Bronchial epithelial cell (primary cell): Measurements from ENCODE around the gene UTF1. TPM values are rescaled to one million over a fixed set of nuclear protein-coding genes. Genes with fewer than 3 reads are reported as not detected.

Source experiments
- DNase-seq: peaks from one replicate; pipeline ENCODE4 v3.0.0-alpha.2; 2010; ENCODE audit warnings: low read depth
- FAIRE-seq: peaks from 2 replicates; lab custom pipeline; 2011; peaks lifted over from hg19 to GRCh38; lab: Jason Lieb, UNC
- H3K27me3 ChIP-seq: 2 replicates; pipeline ENCODE4 v1.5.1; 2011; ENCODE audit warnings: low read length; ENCODE audit not compliant: control insufficient read depth, insufficient read depth
- H3K36me3 ChIP-seq: 2 replicates; pipeline ENCODE4 v1.5.1; 2011; ENCODE audit warnings: low read length; ENCODE audit not compliant: control insufficient read depth, insufficient read depth
- H3K4me3 ChIP-seq: 2 replicates; pipeline ENCODE4 v1.5.1; 2011; ENCODE audit warnings: mild to moderate bottlenecking, low read depth, low read length, control low read depth
- total RNA-seq: library from RNA; depleted of rRNA; stranded (reverse); fragments of >200 nt; gene quantifications from 2 replicates; pipeline ENCODE4 v1.2.1, GENCODE V29; 2014
- TF ChIP-seq, protein P1 (sequence below): IDR thresholded peaks from 2 replicates; pipeline ENCODE4 v1.5.1; 2011; ENCODE audit warnings: mild to moderate bottlenecking, moderate library complexity, low read length, control low read depth, inconsistent platforms; ENCODE audit not compliant: insufficient read depth, severe bottlenecking

The UTF1 gene
- total RNA-seq, 1 donor from 2014 or later, result not detected

DNA sequence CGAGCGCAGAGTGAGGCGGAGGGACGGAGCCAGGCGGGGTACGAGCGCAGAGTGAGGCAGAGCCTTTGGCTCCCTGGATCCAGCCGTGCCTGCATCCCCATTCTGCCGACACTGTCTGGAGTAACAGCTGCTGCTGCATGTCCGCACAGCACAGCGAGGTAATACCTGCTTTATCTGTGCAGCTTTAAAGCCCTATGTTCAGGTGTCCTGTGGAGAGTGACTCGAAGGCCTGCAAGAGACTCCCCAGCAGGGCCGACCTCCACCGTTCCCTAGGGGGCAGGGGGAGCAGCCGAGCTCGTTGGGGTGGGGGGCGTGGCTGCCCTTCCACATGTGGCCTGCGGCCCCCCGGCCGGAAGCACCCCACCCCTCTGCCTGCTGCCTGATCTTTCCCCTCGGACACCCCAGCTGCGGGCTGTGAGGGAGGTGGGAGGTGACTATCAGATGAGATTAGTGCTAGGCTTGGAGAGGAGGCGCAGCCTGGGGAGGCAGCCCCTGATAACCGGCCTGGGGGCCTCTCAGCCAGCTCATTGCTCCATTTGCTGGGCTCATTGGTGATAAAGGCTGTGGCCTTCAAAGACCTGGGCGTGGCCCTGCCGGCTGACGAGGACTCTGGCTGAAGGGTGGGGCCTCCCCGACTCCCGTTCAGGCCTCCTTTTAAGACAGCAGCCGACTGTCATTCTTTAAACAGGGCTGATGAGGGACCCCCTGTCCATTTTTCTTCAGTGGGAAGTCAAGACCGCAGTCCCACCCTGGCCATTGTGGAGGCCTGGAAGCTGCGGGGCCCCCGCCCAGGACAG, 15.6 kb downstream of the UTF1 start:
- TF ChIP-seq, protein P1, sequence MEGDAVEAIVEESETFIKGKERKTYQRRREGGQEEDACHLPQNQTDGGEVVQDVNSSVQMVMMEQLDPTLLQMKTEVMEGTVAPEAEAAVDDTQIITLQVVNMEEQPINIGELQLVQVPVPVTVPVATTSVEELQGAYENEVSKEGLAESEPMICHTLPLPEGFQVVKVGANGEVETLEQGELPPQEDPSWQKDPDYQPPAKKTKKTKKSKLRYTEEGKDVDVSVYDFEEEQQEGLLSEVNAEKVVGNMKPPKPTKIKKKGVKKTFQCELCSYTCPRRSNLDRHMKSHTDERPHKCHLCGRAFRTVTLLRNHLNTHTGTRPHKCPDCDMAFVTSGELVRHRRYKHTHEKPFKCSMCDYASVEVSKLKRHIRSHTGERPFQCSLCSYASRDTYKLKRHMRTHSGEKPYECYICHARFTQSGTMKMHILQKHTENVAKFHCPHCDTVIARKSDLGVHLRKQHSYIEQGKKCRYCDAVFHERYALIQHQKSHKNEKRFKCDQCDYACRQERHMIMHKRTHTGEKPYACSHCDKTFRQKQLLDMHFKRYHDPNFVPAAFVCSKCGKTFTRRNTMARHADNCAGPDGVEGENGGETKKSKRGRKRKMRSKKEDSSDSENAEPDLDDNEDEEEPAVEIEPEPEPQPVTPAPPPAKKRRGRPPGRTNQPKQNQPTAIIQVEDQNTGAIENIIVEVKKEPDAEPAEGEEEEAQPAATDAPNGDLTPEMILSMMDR, result no peak
- Histone ChIP-seq H3K36me3 (no peaks in the 10 kb centered on the region), H3K27me3 (peaks cover 15% of the 10 kb centered on the region), H3K4me3 (no peak overlapping the region)
- DNase-seq (no peak), FAIRE-seq (no peak)

DNA sequence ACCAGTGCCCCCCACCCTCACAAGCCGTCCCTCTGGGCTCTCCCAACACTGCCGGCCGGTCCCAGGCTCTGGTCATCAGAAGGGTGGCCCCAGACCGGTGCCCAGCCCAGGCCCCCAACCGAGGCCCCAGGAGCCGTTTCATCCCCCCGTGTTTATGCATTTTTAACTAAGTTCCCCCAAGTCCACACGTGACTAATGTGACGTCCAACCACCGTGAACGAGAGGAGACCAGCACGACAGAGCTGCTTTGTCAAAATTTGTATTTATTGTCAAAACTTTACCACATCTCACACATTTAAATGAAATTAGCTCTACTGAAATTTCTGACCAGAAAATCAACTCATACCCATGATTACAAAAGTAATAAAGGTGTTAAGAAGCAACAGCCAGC, 16.2 kb downstream of the UTF1 start:
- no peaks in the 10 kb centered on the region for H3K36me3 ChIP-seq
- no peak for FAIRE-seq
- no peak for DNase-seq
- TF ChIP-seq, protein P1, result no peak
- peaks cover 9% of the 10 kb centered on the region for H3K27me3 ChIP-seq
- no peak overlapping the region for H3K4me3 ChIP-seq

DNA sequence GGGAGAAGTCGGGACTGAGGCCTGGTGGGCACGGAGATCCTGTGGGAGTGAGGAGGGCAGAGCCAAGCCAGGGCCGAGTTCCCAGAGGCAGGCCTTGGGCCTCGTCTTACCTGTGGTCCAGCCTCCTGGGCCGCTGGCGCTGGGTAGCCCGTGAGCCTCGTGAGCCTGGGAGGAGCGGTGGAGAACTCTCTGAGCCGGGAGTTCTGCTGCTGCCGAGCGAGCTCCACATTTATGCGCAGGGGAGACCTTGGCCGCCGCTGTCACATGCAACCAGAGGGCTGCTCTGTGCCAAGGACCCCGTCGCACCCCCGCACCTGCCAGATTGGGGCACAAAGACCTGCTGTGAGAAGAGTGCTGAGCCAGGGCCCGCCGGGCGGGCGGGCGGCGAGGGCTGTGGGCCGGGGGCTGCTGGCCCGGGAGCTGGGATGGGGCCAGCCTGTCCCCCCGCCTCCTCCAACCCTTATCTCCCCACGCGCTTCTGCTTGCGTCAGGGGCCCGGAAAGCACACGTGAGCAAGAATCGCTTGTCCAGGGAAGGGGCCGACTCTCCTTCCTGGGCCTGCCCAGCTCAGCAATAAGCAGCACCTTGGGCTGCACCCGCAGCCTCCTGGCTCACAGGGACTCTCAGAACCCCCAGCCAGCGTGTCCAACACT, 17.8 kb downstream of the UTF1 start:
- DNase-seq (no peak), FAIRE-seq (no peak)
- Histone ChIP-seq H3K27me3 (peaks cover 4% of the 10 kb centered on the region), H3K36me3 (no peaks in the 10 kb centered on the region), H3K4me3 (no peak overlapping the region)
- TF ChIP-seq, protein P1, result no peak

DNA sequence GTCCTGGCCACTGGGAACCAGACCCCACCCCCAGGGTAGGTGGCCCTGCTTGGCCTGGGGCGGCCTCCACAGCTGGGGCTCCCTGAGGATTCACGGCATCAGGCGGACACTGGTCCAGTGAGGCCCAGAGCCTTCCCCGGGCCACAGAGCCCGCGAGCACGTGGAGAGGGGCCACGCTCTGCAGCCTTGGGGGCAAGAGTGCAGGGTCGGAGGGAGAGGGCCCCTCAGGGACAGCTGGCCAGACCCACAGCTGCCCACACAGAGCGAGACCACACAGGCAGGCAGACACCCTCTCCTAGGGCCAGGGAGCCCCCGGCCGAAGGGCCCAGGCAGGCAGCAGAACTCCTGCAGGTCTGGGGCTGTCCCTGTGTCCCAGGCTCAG, 18.3 kb downstream of the UTF1 start:
- no peaks in the 10 kb centered on the region for H3K36me3 ChIP-seq
- TF ChIP-seq, protein P1, result no peak
- peaks cover 4% of the 10 kb centered on the region for H3K27me3 ChIP-seq
- FAIRE-seq, result no peak
- H3K4me3 ChIP-seq, result no peak overlapping the region
- DNase-seq, result no peak

DNA sequence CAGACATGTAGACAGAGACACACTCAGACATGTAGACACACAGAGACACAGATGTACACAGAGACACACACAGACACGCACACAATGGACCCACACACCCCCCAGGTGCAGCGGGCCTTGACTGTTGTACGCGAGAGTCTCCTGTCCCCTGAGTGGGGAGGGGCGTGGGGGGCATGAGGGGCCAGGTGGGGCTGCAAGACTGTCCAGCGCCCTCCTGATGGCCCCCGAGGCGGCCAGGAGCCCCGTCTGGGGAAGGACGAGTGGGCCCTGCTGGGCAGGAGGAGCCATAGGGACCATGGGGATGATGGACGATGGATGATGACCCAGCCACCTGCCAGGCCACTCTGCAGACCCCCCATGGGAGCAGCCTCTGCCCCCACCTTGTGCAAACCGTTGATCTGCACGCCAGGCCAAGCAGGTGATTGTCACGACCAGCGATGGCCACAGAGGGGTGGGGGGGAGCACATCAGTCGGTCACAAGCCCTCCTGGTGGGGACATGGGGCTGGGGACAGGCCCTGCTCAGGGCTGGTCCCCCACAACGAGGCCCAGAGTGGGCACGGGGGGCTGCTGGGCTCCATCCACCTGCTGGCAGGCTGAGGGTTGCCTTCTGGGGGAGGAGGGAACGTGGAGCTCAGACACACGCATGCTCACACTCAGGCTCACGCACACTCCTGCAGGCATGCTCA, 19.2 kb downstream of the UTF1 start:
- H3K27me3 ChIP-seq, result peaks cover 4% of the 10 kb centered on the region
- FAIRE-seq (no peak), DNase-seq (no peak)
- no peaks in the 10 kb centered on the region for H3K36me3 ChIP-seq
- TF ChIP-seq, protein P1, result no peak
- H3K4me3 ChIP-seq, result no peak overlapping the region
